HG03521 (cell line): ENCODE data around the gene NDE1.
"Not testable (repeated sequence)": the region's sequence is repeated elsewhere in the genome, so short reads cannot be mapped to it uniquely, and the experiment has no call there.

Experiments
- ATAC-seq: cut with Tn5 transposase; IDR thresholded peaks from one replicate; pipeline ENCODE4 v1.9.1; 2021; ENCODE audit warnings: mild to moderate bottlenecking, moderate library complexity; ENCODE audit not compliant: unreplicated experiment

NDE1 gene

GRCh38 chr16:15650019-15650697 lies at the start of gene NDE1:
Gene NDE1, plus strand, starts transcription at chr16:15650245. Its CDS starts 14,534 bp downstream, at chr16:15664779.
- peak; percentile 72 for ATAC-seq

GRCh38 chr16:15601212-15601879 lies 48.7 kb upstream of the NDE1 start:
- ATAC-seq, result no peak

GRCh38 chr16:15602285-15603044 lies 47.6 kb upstream of the NDE1 start:
- no peak for ATAC-seq

- ATAC-seq, result no peak
These were observed 45.3 kb upstream of the NDE1 start for GRCh38 chr16:15604460-15605440.

- no peak for ATAC-seq
These were observed 44.1 kb upstream of the NDE1 start for GRCh38 chr16:15605839-15606517.

GRCh38 chr16:15606518-15607220 lies 43.4 kb upstream of the NDE1 start:
- ATAC-seq, result no peak

GRCh38 chr16:15607221-15607699 lies 42.8 kb upstream of the NDE1 start:
- not testable (repeated sequence) for ATAC-seq

- no peak for ATAC-seq
These were observed 42.2 kb upstream of the NDE1 start for GRCh38 chr16:15607700-15608396.

GRCh38 chr16:15608398-15609285 lies 41.4 kb upstream of the NDE1 start:
- no peak for ATAC-seq

- ATAC-seq, result no peak
These were observed 40.8 kb upstream of the NDE1 start for GRCh38 chr16:15609286-15609649.

- no peak for ATAC-seq
These were observed 39.6 kb upstream of the NDE1 start for GRCh38 chr16:15610369-15610871.

- ATAC-seq, result no peak
These were observed 38.4 kb upstream of the NDE1 start for GRCh38 chr16:15611610-15612009.

- no peak for ATAC-seq
These were observed 36.4 kb upstream of the NDE1 start for GRCh38 chr16:15613676-15614075.

GRCh38 chr16:15616012-15616411 lies 34.0 kb upstream of the NDE1 start:
- ATAC-seq, result no peak

GRCh38 chr16:15616475-15617165 lies 33.4 kb upstream of the NDE1 start:
- no peak for ATAC-seq

- ATAC-seq, result no peak
These were observed 32.1 kb upstream of the NDE1 start for GRCh38 chr16:15617901-15618300.

GRCh38 chr16:15618392-15618791 lies 31.7 kb upstream of the NDE1 start:
- no peak for ATAC-seq
